HepG2 (cell line): ENCODE results near the gene NEU1. TPM values are rescaled to one million over a fixed set of nuclear protein-coding genes. Genes with fewer than 3 reads are reported as not detected.
A peak's percentile ranks its signal among the peaks of the same experiment; 100 is the strongest.

ENCODE experiments used
- ATF7 ChIP-seq, 2 experiments: fragments of 450-650 bp in 1 of 2; sonication (generic) in 1 of 2; formaldehyde crosslinking in 1 of 2; IDR thresholded peaks; 2 replicates each; pipeline versions ENCODE4 v1.4.0 to v1.6.1; 2016 to 2020; ENCODE audit warnings: antibody characterized with exemption in 1 of 2, mild to moderate bottlenecking in 1 of 2, missing genetic modification reagents in 1 of 2
- ERF ChIP-seq: IDR thresholded peaks from 2 replicates; pipeline ENCODE4 v1.6.1; 2018; ENCODE audit warnings: missing biosample characterization, missing genetic modification reagents
- IKZF1 ChIP-seq: fragments of 450-650 bp; IDR thresholded peaks from 2 replicates; pipeline ENCODE4 v1.7.1; 2016
- RBFOX2 ChIP-seq: fragments of 200-400 bp; formaldehyde crosslinking; IDR thresholded peaks from 2 replicates; pipeline ENCODE4 v1.6.1; 2017; ENCODE audit warnings: low read depth, mild to moderate bottlenecking, low read length
- SNAPC2 ChIP-seq: sonication (generic); formaldehyde crosslinking; IDR thresholded peaks from 2 replicates; pipeline ENCODE4 v1.8.1; 2022; ENCODE audit warnings: mild to moderate bottlenecking, missing genetic modification reagents
- ZBTB26 ChIP-seq: IDR thresholded peaks from 2 replicates; pipeline ENCODE4 v1.6.1; 2016; ENCODE audit warnings: missing compliant biosample characterization, missing genetic modification reagents, borderline replicate concordance
- ZFP82 ChIP-seq: sonication (generic); formaldehyde crosslinking; IDR thresholded peaks from 2 replicates; pipeline ENCODE4 v1.5.1; 2020; ENCODE audit warnings: mild to moderate bottlenecking, missing genetic modification reagents, borderline replicate concordance
- ZNF101 ChIP-seq: sonication (generic); formaldehyde crosslinking; IDR thresholded peaks from 2 replicates; pipeline ENCODE4 v1.4.0; 2020; ENCODE audit warnings: mild to moderate bottlenecking, low read depth, missing genetic modification reagents, borderline replicate concordance
- ZNF264 ChIP-seq: sonication (generic); formaldehyde crosslinking; IDR thresholded peaks from 2 replicates; pipeline ENCODE4 v1.4.0; 2020; ENCODE audit warnings: missing genetic modification reagents
- ZNF501 ChIP-seq: sonication (generic); formaldehyde crosslinking; IDR thresholded peaks from 2 replicates; pipeline ENCODE4 v1.5.1; 2020; ENCODE audit warnings: mild to moderate bottlenecking, moderate library complexity, missing genetic modification reagents
- ZNF562 ChIP-seq: sonication (generic); formaldehyde crosslinking; IDR thresholded peaks from 2 replicates; pipeline ENCODE4 v1.8.0; 2022; ENCODE audit warnings: missing genetic modification reagents, borderline replicate concordance
- ZSCAN30 ChIP-seq: sonication (generic); formaldehyde crosslinking; IDR thresholded peaks from 2 replicates; pipeline ENCODE4 v1.5.0; 2020; ENCODE audit warnings: mild to moderate bottlenecking, missing genetic modification reagents
- polyA plus RNA-seq, 8 experiments: library from polyadenylated mRNA; depleted of rRNA in 3 of 8; stranded (reverse) in 7 of 8; unstranded in 1 of 8; fragments of >200 nt; fragmentation: Illumina TruSeq in 4 of 8; extraction: Trizol in 4 of 8; gene quantifications; 2 replicates each; pipeline versions ENCODE4 v1.2.1 to v1.2.3, GENCODE V29; 2011 to 2016; ENCODE audit warnings: low read depth in 4 of 8, missing spikeins in 1 of 8, mixed read lengths in 1 of 8; ENCODE audit not compliant: insufficient read depth in 1 of 8
- total RNA-seq, 5 experiments: library from RNA; depleted of rRNA; stranded (reverse); fragments of >200 nt; fragmentation: Illumina TruSeq; extraction: Trizol; gene quantifications; 2 replicates each; pipeline ENCODE4 v1.2.3, GENCODE V29; 2016; ENCODE audit warnings: low read depth in 1 of 5
- TF ChIP-seq, protein P1 (sequence below): sonication (generic); formaldehyde crosslinking; IDR thresholded peaks from 2 replicates; pipeline ENCODE4 v1.5.0; 2020; ENCODE audit warnings: mild to moderate bottlenecking, missing genetic modification reagents, borderline replicate concordance
- TF ChIP-seq, protein P2 (sequence below): IDR thresholded peaks from 2 replicates; pipeline ENCODE4 v1.6.1; 2016; ENCODE audit warnings: low read depth, control low read depth
- TF ChIP-seq, protein P3 (sequence below): sonication (generic); formaldehyde crosslinking; IDR thresholded peaks from 2 replicates; pipeline ENCODE4 v1.9.0; 2021; ENCODE audit warnings: missing genetic modification reagents, mild to moderate bottlenecking, borderline replicate concordance

The NEU1 gene
- total and polyA plus RNA-seq, 2 of the 13 experiments (the other 11 are each of a cell fraction or from before 2014, with no cell fraction given), result 215 to 297 TPM

DNA sequence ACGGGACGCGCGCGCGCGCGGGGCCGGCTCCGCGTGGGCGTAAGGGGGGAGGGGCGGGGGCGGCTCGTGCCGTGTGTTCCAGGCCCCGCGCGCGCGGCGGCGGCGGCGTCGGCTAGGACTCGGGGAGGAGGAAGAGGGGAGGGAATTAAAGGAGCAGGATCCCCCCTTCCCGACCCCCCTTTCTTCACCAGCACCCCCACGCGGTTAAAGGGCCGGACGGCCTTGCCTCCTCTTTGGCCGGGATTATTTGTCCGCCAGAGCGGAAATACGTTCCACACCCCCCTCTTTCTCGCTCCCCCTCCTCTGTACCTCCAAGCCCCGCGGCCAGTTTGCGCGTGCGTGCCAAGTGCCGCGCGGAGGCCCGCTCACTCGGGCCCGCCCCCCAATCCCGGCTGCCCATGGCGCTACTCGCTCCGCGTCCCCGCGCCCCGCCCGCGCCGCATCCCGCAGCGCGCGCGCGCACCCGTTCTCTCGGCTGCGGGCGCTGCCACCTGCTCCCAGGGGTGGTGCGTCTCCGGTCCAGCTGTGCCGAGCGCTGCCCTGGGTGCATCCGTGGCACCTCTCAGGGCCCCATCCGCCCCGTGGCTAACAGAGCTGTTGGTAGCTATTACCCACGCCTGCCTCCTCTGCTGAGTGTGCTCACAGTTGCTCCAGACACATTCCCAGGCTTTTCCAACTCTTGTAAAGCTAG, 39.5 kb upstream of the NEU1 start, which contains the start of gene ZBTB12 (continued):
- TF ChIP-seq, protein P1, sequence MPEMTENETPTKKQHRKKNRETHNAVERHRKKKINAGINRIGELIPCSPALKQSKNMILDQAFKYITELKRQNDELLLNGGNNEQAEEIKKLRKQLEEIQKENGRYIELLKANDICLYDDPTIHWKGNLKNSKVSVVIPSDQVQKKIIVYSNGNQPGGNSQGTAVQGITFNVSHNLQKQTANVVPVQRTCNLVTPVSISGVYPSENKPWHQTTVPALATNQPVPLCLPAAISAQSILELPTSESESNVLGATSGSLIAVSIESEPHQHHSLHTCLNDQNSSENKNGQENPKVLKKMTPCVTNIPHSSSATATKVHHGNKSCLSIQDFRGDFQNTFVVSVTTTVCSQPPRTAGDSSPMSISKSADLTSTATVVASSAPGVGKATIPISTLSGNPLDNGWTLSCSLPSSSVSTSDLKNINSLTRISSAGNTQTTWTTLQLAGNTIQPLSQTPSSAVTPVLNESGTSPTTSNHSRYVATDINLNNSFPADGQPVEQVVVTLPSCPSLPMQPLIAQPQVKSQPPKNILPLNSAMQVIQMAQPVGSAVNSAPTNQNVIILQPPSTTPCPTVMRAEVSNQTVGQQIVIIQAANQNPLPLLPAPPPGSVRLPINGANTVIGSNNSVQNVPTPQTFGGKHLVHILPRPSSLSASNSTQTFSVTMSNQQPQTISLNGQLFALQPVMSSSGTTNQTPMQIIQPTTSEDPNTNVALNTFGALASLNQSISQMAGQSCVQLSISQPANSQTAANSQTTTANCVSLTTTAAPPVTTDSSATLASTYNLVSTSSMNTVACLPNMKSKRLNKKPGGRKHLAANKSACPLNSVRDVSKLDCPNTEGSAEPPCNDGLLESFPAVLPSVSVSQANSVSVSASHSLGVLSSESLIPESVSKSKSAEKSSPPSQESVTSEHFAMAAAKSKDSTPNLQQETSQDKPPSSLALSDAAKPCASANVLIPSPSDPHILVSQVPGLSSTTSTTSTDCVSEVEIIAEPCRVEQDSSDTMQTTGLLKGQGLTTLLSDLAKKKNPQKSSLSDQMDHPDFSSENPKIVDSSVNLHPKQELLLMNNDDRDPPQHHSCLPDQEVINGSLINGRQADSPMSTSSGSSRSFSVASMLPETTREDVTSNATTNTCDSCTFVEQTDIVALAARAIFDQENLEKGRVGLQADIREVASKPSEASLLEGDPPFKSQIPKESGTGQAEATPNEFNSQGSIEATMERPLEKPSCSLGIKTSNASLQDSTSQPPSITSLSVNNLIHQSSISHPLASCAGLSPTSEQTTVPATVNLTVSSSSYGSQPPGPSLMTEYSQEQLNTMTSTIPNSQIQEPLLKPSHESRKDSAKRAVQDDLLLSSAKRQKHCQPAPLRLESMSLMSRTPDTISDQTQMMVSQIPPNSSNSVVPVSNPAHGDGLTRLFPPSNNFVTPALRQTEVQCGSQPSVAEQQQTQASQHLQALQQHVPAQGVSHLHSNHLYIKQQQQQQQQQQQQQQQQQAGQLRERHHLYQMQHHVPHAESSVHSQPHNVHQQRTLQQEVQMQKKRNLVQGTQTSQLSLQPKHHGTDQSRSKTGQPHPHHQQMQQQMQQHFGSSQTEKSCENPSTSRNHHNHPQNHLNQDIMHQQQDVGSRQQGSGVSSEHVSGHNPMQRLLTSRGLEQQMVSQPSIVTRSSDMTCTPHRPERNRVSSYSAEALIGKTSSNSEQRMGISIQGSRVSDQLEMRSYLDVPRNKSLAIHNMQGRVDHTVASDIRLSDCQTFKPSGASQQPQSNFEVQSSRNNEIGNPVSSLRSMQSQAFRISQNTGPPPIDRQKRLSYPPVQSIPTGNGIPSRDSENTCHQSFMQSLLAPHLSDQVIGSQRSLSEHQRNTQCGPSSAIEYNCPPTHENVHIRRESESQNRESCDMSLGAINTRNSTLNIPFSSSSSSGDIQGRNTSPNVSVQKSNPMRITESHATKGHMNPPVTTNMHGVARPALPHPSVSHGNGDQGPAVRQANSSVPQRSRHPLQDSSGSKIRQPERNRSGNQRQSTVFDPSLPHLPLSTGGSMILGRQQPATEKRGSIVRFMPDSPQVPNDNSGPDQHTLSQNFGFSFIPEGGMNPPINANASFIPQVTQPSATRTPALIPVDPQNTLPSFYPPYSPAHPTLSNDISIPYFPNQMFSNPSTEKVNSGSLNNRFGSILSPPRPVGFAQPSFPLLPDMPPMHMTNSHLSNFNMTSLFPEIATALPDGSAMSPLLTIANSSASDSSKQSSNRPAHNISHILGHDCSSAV, result no peak
- TF ChIP-seq ATF7 (IDR thresholded peaks at IDR 0.05) (no peak), ATF7 (CRISPR knock-in tag; IDR thresholded peaks at IDR 0.05) (peak; percentile 39; the same call in 1 of the 2 replicates), RBFOX2 (peak; percentile 92), ZNF562 (CRISPR knock-in tag) (no peak), ERF (CRISPR knock-in tag) (no peak; the same call in 1 of the 2 replicates), IKZF1 (no peak), ZBTB26 (CRISPR knock-in tag) (no peak), ZSCAN30 (CRISPR knock-in tag) (no peak), SNAPC2 (0 out of 2 replicates have a peak, but pooled peaks have one; percentile 13), ZFP82 (CRISPR knock-in tag) (no peak; the same call in 1 of the 2 replicates), ZNF501 (CRISPR knock-in tag) (0 out of 2 replicates have a peak, but pooled peaks have one; percentile 33), ZNF264 (CRISPR knock-in tag) (no peak), ZNF101 (CRISPR knock-in tag) (no peak)
- TF ChIP-seq, protein P2, sequence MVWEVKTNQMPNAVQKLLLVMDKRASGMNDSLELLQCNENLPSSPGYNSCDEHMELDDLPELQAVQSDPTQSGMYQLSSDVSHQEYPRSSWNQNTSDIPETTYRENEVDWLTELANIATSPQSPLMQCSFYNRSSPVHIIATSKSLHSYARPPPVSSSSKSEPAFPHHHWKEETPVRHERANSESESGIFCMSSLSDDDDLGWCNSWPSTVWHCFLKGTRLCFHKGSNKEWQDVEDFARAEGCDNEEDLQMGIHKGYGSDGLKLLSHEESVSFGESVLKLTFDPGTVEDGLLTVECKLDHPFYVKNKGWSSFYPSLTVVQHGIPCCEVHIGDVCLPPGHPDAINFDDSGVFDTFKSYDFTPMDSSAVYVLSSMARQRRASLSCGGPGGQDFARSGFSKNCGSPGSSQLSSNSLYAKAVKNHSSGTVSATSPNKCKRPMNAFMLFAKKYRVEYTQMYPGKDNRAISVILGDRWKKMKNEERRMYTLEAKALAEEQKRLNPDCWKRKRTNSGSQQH, result no peak
- TF ChIP-seq, protein P3, sequence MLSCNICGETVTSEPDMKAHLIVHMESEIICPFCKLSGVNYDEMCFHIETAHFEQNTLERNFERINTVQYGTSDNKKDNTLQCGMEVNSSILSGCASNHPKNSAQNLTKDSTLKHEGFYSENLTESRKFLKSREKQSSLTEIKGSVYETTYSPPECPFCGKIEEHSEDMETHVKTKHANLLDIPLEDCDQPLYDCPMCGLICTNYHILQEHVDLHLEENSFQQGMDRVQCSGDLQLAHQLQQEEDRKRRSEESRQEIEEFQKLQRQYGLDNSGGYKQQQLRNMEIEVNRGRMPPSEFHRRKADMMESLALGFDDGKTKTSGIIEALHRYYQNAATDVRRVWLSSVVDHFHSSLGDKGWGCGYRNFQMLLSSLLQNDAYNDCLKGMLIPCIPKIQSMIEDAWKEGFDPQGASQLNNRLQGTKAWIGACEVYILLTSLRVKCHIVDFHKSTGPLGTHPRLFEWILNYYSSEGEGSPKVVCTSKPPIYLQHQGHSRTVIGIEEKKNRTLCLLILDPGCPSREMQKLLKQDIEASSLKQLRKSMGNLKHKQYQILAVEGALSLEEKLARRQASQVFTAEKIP, result no peak
